Tibial nerve (tissue), 4 donors: ENCODE measurements around the gene ZNF823. TPM values are rescaled to one million over a fixed set of nuclear protein-coding genes. Genes with fewer than 3 reads are reported as not detected.

Experiments
- DNase-seq, 2 donors: peaks; one replicate each; pipeline ENCODE4 v3.0.0-alpha.2; 2019; ENCODE audit warnings: low spot score in 2 of 2
- H3K27ac ChIP-seq, 4 donors: fragments of 200-600 bp; sonication (generic) in 3 of 4; one replicate each; pipeline ENCODE4 v1.5.1; 2017 to 2019; ENCODE audit warnings: mild to moderate bottlenecking in 1 of 4
- H3K27me3 ChIP-seq, 2 donors: fragments of 200-600 bp; sonication (generic) in 1 of 2; one replicate each; pipeline versions ENCODE4 v1.5.1 to v1.6.0; 2017 to 2019
- H3K36me3 ChIP-seq, 3 donors: fragments of 200-600 bp; sonication (generic); one replicate each; pipeline ENCODE4 v1.5.1; 2018 to 2019
- H3K4me1 ChIP-seq, 4 donors: fragments of 200-600 bp; sonication (generic) in 3 of 4; one replicate each; pipeline ENCODE4 v1.5.1; 2017 to 2019
- H3K4me3 ChIP-seq, 4 donors: fragments of 200-600 bp; sonication (generic) in 3 of 4; one replicate each; pipeline ENCODE4 v1.5.1; 2017 to 2019; ENCODE audit warnings: mild to moderate bottlenecking in 1 of 4, moderate library complexity in 1 of 4
- H3K9me3 ChIP-seq, 4 donors: fragments of 200-600 bp; sonication (generic) in 3 of 4; one replicate each; pipeline ENCODE4 v1.5.1; 2017 to 2019
- CTCF ChIP-seq, 5 experiments: fragments of 200-600 bp in 3 of 5; fragments of 450-650 bp in 2 of 5; sonication (generic) in 3 of 5; IDR thresholded peaks; one replicate each; pipeline ENCODE4 v1.5.1; 2016 to 2019; ENCODE audit warnings: antibody characterized with exemption in 5 of 5, mild to moderate bottlenecking in 3 of 5, moderate library complexity in 2 of 5
- EP300 ChIP-seq, 2 donors: sonication (generic); formaldehyde crosslinking; IDR thresholded peaks; one replicate each; pipeline ENCODE4 v1.6.1; 2017; ENCODE audit warnings: antibody characterized with exemption in 2 of 2, mild to moderate bottlenecking in 1 of 2
- POLR2A ChIP-seq, 2 donors: fragments of 450-650 bp; IDR thresholded peaks; one replicate each; pipeline ENCODE4 v1.6.1; 2017; ENCODE audit warnings: antibody characterized with exemption in 2 of 2, mild to moderate bottlenecking in 2 of 2, moderate library complexity in 2 of 2
- WGBS, 2 donors: methylation state at CpG; one replicate each; pipeline ENCODE4 v1.1.5; 2018; 5-methylcytosine and 5-hydroxymethylcytosine counted together
- total RNA-seq, 4 donors: library from RNA; depleted of rRNA; stranded (reverse); fragments of >200 nt; gene quantifications; one replicate each; pipeline ENCODE4 v1.1.0, GENCODE V29; 2016

Gene ZNF823
- total RNA-seq, 4 donors from 2014 or later = 8.1 to 16.5 (median 10.0) TPM

- H3K9me3 ChIP-seq = no peaks in the 10 kb centered on the region
Observed at GRCh38 chr19:11737964-11738745, 591 bp downstream of the ZNF823 start.

GRCh38 chr19:11736696-11737095 lies 2.0 kb downstream of the ZNF823 start:
- DNase-seq = no peak
- Histone ChIP-seq H3K4me3 (no peak overlapping the region), H3K27me3 (no peaks in the 10 kb centered on the region), H3K36me3 (no peaks in the 10 kb centered on the region), H3K9me3 (no peaks in the 10 kb centered on the region), H3K4me1 (peaks cover 0 to 23% (median 10%) of the 10 kb centered on the region in 4 donors), H3K27ac (no peak overlapping the region)
- no peak for TF ChIP-seq EP300 (IDR thresholded peaks at IDR 0.05)
- TF ChIP-seq CTCF (IDR thresholded peaks at IDR 0.05) = no peak
- no peak for TF ChIP-seq POLR2A (IDR thresholded peaks at IDR 0.05)
- 36 to 50% methylated on average over 2 of the region's 2 CpGs for WGBS, 2 donors

More at GRCh38 chr19:11737964-11738745, 591 bp downstream of the ZNF823 start:
- peaks cover 0 to 23% (median 10%) of the 10 kb centered on the region in 4 donors for H3K4me1 ChIP-seq
- DNase-seq = peak in 1 of 2 donors; percentile 32
- no peaks in the 10 kb centered on the region for H3K27me3 ChIP-seq
- no peaks in the 10 kb centered on the region for H3K36me3 ChIP-seq
- TF ChIP-seq EP300 (IDR thresholded peaks at IDR 0.05) = no peak
- peak in 1 of 5 experiments; percentile 10 for TF ChIP-seq CTCF (IDR thresholded peaks at IDR 0.05)
- TF ChIP-seq POLR2A (IDR thresholded peaks at IDR 0.05) = no peak
- WGBS, 2 donors = 0 to 1% methylated on average over 27 to 32 of the region's 52 CpGs
- H3K4me3 ChIP-seq = peak overlapping the region; percentile 57 to 91 (median 68)
- H3K27ac ChIP-seq = peak overlapping the region; percentile 47 to 86 (median 73)

- Histone ChIP-seq H3K27ac (no peak overlapping the region), H3K36me3 (peaks cover 0 to 11% (median 0%) of the 10 kb centered on the region in 3 donors), H3K27me3 (no peaks in the 10 kb centered on the region), H3K4me1 (peaks cover 0 to 23% (median 10%) of the 10 kb centered on the region in 4 donors), H3K4me3 (no peak overlapping the region), H3K9me3 (no peaks in the 10 kb centered on the region)
- 88 to 93% methylated on average over 1 of the region's 1 CpG for WGBS, 2 donors
- TF ChIP-seq EP300 (IDR thresholded peaks at IDR 0.05) (no peak), CTCF (IDR thresholded peaks at IDR 0.05) (no peak), POLR2A (IDR thresholded peaks at IDR 0.05) (no peak)
- DNase-seq = no peak
Observed at GRCh38 chr19:11735375-11735774, 3.4 kb downstream of the ZNF823 start.

- Histone ChIP-seq H3K4me3 (no peak overlapping the region), H3K4me1 (no peaks in the 10 kb centered on the region), H3K9me3 (no peaks in the 10 kb centered on the region), H3K36me3 (peaks cover 0 to 55% (median 0%) of the 10 kb centered on the region in 3 donors), H3K27me3 (no peaks in the 10 kb centered on the region), H3K27ac (no peak overlapping the region)
- 92 to 96% methylated on average over 4 of the region's 4 CpGs for WGBS, 2 donors
- TF ChIP-seq CTCF (IDR thresholded peaks at IDR 0.05) (no peak), POLR2A (IDR thresholded peaks at IDR 0.05) (no peak), EP300 (IDR thresholded peaks at IDR 0.05) (no peak)
- no peak for DNase-seq
Observed at GRCh38 chr19:11729586-11729985, 9.2 kb downstream of the ZNF823 start.

- 96% methylated on average over 10 of the region's 10 CpGs for WGBS, 2 donors
- TF ChIP-seq EP300 (IDR thresholded peaks at IDR 0.05) (no peak), CTCF (IDR thresholded peaks at IDR 0.05) (no peak), POLR2A (IDR thresholded peaks at IDR 0.05) (no peak)
- H3K4me3 ChIP-seq = no peak overlapping the region
- H3K36me3 ChIP-seq = peaks cover 0 to 80% (median 25%) of the 10 kb centered on the region in 3 donors
- H3K4me1 ChIP-seq = no peaks in the 10 kb centered on the region
- H3K27me3 ChIP-seq = no peaks in the 10 kb centered on the region
- no peak overlapping the region for H3K27ac ChIP-seq
- H3K9me3 ChIP-seq = peaks cover 0 to 44% (median 14%) of the 10 kb centered on the region in 4 donors
- DNase-seq = no peak
Observed at GRCh38 chr19:11722414-11722813, 16.3 kb downstream of the ZNF823 start.
